Immature natural killer cell (primary cell): Measurements from ENCODE around the gene BPIFA2. TPM values are rescaled to one million over a fixed set of nuclear protein-coding genes. Genes with fewer than 3 reads are reported as not detected.
"Not testable (repeated sequence)": the region's sequence is repeated elsewhere in the genome, so short reads cannot be mapped to it uniquely, and the experiment has no call there.

Experiments
- DNase-seq, 3 donors: peaks; one replicate each; pipeline ENCODE4 v3.0.0; 2022; ENCODE audit warnings: mixed read lengths in 1 of 3
- H3K27ac Mint-ChIP-seq, 6 donors: one replicate each; pipeline ENCODE4 v1.8.0; 2020; ENCODE audit warnings: mixed read lengths in 6 of 6, mild to moderate bottlenecking in 5 of 6, inconsistent platforms in 4 of 6, moderate library complexity in 3 of 6
- H3K27me3 Mint-ChIP-seq, 3 donors: one replicate each; pipeline ENCODE4 v1.8.0; 2020 to 2021; ENCODE audit warnings: low read depth in 3 of 3, mild to moderate bottlenecking in 3 of 3, mixed read lengths in 3 of 3, moderate library complexity in 3 of 3, inconsistent platforms in 1 of 3
- H3K36me3 Mint-ChIP-seq, 3 donors: one replicate each; pipeline ENCODE4 v1.8.0; 2020; ENCODE audit warnings: mixed read lengths in 3 of 3, inconsistent platforms in 2 of 3, mild to moderate bottlenecking in 2 of 3
- H3K4me1 Mint-ChIP-seq, 2 donors: one replicate each; pipeline ENCODE4 v1.8.0; 2020; ENCODE audit warnings: inconsistent platforms in 2 of 2, mild to moderate bottlenecking in 2 of 2, mixed read lengths in 2 of 2, moderate library complexity in 1 of 2
- H3K4me3 Mint-ChIP-seq, 5 donors: one replicate each; pipeline ENCODE4 v1.8.0; 2020; ENCODE audit warnings: mild to moderate bottlenecking in 5 of 5, mixed read lengths in 5 of 5, inconsistent platforms in 3 of 5, moderate library complexity in 3 of 5
- H3K9me3 Mint-ChIP-seq, 6 donors: one replicate each; pipeline ENCODE4 v1.8.0; 2020; ENCODE audit warnings: mild to moderate bottlenecking in 6 of 6, mixed read lengths in 6 of 6, inconsistent platforms in 4 of 6, moderate library complexity in 3 of 6
- polyA plus RNA-seq, 3 donors: library from polyadenylated mRNA; unstranded; fragments of 300-500 nt; fragmentation: Illumina TruSeq; gene quantifications; one replicate each; pipeline ENCODE4 v1.2.3, GENCODE V29; 2021

The BPIFA2 gene
- polyA plus RNA-seq, 3 donors from 2014 or later, result not detected

DNA sequence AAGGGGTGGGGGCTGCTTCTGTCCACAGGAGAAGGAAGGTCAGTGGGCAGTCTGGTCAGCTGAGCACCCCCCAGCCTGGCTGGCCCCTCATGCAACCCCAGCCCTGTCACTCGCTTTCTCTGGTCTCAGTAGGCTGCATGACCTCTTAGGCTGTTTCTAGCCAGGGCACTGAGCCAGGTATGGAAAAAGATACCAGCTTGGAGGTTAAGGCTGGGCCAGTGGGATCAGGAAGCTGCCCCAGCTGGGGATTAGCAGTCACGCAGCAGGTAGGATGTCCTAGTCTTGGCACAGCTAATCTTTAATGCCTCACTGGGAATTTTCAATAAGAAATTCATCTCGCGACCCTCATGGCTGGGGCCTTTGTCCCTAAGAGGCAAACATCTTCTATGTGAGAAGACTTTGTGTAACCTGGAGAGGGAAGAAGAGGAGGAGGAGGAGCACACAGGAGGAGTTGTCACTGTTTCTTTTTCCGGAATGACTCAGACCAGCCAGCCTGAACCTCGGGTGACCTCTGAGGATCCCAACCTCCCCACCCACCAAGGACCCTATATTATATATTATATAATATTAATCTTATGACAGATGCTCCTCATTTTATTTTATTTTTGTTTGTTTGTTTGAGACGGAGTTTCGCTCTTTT, 2.4 kb upstream of the BPIFA2 start:
- Mint-ChIP-seq H3K9me3 (peaks cover 2 to 20% (median 10%) of the 10 kb centered on the region in 6 donors), H3K4me1 (no peaks in the 10 kb centered on the region), H3K27ac (no peak overlapping the region), H3K36me3 (peaks cover 0 to 8% (median 4%) of the 10 kb centered on the region in 3 donors), H3K27me3 (peaks cover 2 to 17% (median 7%) of the 10 kb centered on the region in 3 donors), H3K4me3 (no peak overlapping the region)
- DNase-seq, result no peak

DNA sequence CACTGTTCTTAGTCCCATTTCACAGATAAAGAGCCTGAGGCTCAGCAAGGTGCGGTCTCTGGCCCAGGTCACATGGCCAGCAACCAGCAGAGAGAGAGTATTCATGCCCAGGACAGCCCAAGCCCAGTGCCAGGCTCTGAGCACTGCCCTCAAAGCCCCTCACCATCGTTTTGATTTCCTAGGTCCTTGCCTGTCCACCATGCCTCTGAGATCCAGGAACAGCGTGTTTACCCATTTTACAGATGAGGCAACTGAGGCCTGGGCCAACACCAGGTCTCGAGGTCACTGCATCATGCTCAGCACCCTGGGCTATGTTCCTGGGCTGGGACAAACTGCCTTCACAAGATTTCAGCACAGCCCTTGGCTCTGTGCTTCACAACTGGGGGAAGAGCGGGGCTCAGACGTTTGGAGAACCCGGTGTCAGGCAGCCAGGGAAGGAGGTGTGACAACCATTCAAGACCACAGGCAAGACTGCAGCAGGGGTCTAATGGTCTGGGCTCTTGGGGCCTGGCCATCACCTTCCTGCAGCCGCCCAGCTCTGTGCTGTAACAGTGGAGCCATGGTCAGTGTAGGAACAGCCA, 1.3 kb upstream of the BPIFA2 start:
- no peak for DNase-seq
- H3K27ac Mint-ChIP-seq, result no peak overlapping the region
- no peak overlapping the region for H3K4me3 Mint-ChIP-seq
- H3K4me1 Mint-ChIP-seq, result no peaks in the 10 kb centered on the region
- H3K27me3 Mint-ChIP-seq, result peaks cover 2 to 17% (median 7%) of the 10 kb centered on the region in 3 donors
- peaks cover 3 to 23% (median 10%) of the 10 kb centered on the region in 6 donors for H3K9me3 Mint-ChIP-seq
- peaks cover 0 to 8% (median 4%) of the 10 kb centered on the region in 3 donors for H3K36me3 Mint-ChIP-seq

- H3K4me3 Mint-ChIP-seq, result no peak overlapping the region
- H3K27ac Mint-ChIP-seq, result no peak overlapping the region
- no peaks in the 10 kb centered on the region for H3K4me1 Mint-ChIP-seq
- peaks cover 0 to 8% (median 4%) of the 10 kb centered on the region in 3 donors for H3K36me3 Mint-ChIP-seq
- H3K9me3 Mint-ChIP-seq, result peaks cover 3 to 23% (median 10%) of the 10 kb centered on the region in 6 donors
- H3K27me3 Mint-ChIP-seq, result peaks cover 0 to 17% (median 8%) of the 10 kb centered on the region in 3 donors
- DNase-seq, result no peak
Measured at GRCh38 chr20:33169176-33169794, 1.3 kb downstream of the BPIFA2 start.

DNA sequence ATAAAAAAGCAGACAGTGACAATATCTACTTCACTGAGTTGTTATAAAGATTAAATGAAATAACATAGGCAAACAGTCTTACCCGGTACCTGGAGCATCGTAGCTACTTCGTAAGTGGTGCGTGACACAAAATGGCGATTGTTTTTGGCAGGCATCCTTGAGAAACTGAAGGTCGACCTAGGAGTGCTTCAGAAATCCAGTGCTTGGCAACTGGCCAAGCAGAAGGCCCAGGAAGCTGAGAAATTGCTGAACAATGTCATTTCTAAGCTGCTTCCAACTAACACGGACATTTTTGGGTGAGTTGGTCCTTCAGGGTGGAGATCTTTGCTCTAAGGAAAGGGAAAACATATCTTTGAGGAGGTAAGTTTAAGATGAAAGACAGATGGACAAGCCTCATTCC, 4.8 kb downstream of the BPIFA2 start:
- DNase-seq, result no peak
- no peak overlapping the region for H3K27ac Mint-ChIP-seq
- peaks cover 0 to 6% (median 6%) of the 10 kb centered on the region in 3 donors for H3K27me3 Mint-ChIP-seq
- peaks cover 3 to 23% (median 10%) of the 10 kb centered on the region in 6 donors for H3K9me3 Mint-ChIP-seq
- H3K4me1 Mint-ChIP-seq, result no peaks in the 10 kb centered on the region
- H3K36me3 Mint-ChIP-seq, result peaks cover 0 to 8% (median 4%) of the 10 kb centered on the region in 3 donors
- H3K4me3 Mint-ChIP-seq, result no peak overlapping the region

- H3K9me3 Mint-ChIP-seq, result peaks cover 0 to 7% (median 0%) of the 10 kb centered on the region in 6 donors
Measured at GRCh38 chr20:33175123-33175522, 7.2 kb downstream of the BPIFA2 start.

DNA sequence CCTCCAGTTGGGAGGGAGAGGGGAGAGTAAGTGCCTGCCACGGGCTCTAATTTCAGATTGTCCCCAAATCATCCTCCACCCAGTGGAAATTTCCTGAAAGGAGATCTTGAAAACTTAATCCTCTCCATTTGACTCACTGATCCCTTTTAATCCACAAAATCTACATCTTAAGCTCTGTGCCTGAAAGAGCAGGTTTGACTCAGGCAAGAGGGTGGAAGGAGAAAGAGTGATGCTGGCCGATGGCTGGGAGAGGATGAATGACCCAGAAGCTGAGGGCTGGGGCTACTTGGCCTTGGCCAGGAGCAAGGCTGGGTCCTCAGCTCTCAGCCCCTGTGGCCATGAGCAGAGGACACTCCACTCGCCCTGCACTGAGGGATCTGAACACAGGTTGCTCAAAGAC, 8.1 kb downstream of the BPIFA2 start:
- Mint-ChIP-seq H3K36me3 (no peaks in the 10 kb centered on the region), H3K9me3 (peaks cover 0 to 2% (median 0%) of the 10 kb centered on the region in 6 donors), H3K4me1 (no peaks in the 10 kb centered on the region), H3K4me3 (no peak overlapping the region), H3K27ac (no peak overlapping the region), H3K27me3 (peaks cover 0 to 2% (median 1%) of the 10 kb centered on the region in 3 donors)
- no peak for DNase-seq

More at GRCh38 chr20:33175123-33175522, 7.2 kb downstream of the BPIFA2 start:
- DNase-seq, result no peak
- Mint-ChIP-seq H3K4me3 (no peak overlapping the region), H3K27me3 (peaks cover 0 to 2% (median under 1%) of the 10 kb centered on the region in 3 donors), H3K27ac (no peak overlapping the region), H3K36me3 (no peaks in the 10 kb centered on the region), H3K4me1 (no peaks in the 10 kb centered on the region)

GRCh38 chr20:33177866-33178265, 9.9 kb downstream of the BPIFA2 start:
- no peaks in the 10 kb centered on the region for H3K9me3 Mint-ChIP-seq

GRCh38 chr20:33178726-33179125, 10.8 kb downstream of the BPIFA2 start:
- H3K9me3 Mint-ChIP-seq, result peaks cover 0 to 3% (median 0%) of the 10 kb centered on the region in 6 donors
- no peak overlapping the region for H3K4me3 Mint-ChIP-seq
- no peaks in the 10 kb centered on the region for H3K4me1 Mint-ChIP-seq
- H3K27ac Mint-ChIP-seq, result no peak overlapping the region
- H3K27me3 Mint-ChIP-seq, result peaks cover 0 to 2% (median 0%) of the 10 kb centered on the region in 3 donors
- no peaks in the 10 kb centered on the region for H3K36me3 Mint-ChIP-seq
- DNase-seq, result no peak

More at GRCh38 chr20:33177866-33178265, 9.9 kb downstream of the BPIFA2 start:
- no peak for DNase-seq
- H3K4me3 Mint-ChIP-seq, result no peak overlapping the region
- no peaks in the 10 kb centered on the region for H3K36me3 Mint-ChIP-seq
- no peak overlapping the region for H3K27ac Mint-ChIP-seq
- H3K4me1 Mint-ChIP-seq, result no peaks in the 10 kb centered on the region
- H3K27me3 Mint-ChIP-seq, result peaks cover 0 to 2% (median under 1%) of the 10 kb centered on the region in 3 donors

- no peaks in the 10 kb centered on the region for H3K4me1 Mint-ChIP-seq
- no peak for DNase-seq
- peaks cover 0 to 5% (median 4%) of the 10 kb centered on the region in 3 donors for H3K27me3 Mint-ChIP-seq
- peaks cover 0 to 3% (median 0%) of the 10 kb centered on the region in 6 donors for H3K9me3 Mint-ChIP-seq
- no peak overlapping the region for H3K4me3 Mint-ChIP-seq
- no peak overlapping the region for H3K27ac Mint-ChIP-seq
- no peaks in the 10 kb centered on the region for H3K36me3 Mint-ChIP-seq
Measured at GRCh38 chr20:33180169-33180568, 12.2 kb downstream of the BPIFA2 start.

DNA sequence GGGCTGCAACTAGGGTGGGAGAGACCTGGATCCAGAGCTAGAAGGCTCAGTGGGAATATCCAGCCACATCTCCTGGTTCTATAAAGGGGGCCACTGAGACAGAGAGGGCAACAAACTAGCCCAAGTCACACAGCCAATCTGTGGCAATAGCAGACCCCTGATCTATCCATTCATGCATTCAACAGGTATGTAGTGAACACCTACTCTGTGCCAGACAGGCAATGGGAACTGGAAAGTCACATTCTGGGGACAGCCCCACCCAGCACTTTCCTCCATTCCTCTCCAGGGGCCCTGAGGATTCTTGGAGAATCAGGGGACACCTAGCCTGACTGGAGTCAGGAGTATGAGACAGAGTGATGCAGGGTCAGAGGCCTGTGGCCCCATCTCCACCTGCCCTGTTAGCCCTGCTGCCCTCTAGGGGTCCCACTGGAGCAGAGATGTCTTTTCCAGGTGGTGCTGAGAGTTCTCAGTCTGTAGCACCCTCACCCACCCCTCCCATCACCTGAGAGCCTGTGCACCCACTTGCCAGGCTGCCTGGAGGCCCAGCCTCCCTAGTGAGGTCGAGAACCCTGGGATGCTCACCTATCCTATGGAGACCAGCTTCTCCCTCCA, 13.6 kb downstream of the BPIFA2 start:
- H3K36me3 Mint-ChIP-seq, result no peaks in the 10 kb centered on the region
- no peak overlapping the region for H3K27ac Mint-ChIP-seq
- peaks cover 0 to 5% (median 4%) of the 10 kb centered on the region in 3 donors for H3K27me3 Mint-ChIP-seq
- no peak overlapping the region for H3K4me3 Mint-ChIP-seq
- no peaks in the 10 kb centered on the region for H3K4me1 Mint-ChIP-seq
- DNase-seq, result no peak
- peaks cover 0 to 3% (median 0%) of the 10 kb centered on the region in 6 donors for H3K9me3 Mint-ChIP-seq

DNA sequence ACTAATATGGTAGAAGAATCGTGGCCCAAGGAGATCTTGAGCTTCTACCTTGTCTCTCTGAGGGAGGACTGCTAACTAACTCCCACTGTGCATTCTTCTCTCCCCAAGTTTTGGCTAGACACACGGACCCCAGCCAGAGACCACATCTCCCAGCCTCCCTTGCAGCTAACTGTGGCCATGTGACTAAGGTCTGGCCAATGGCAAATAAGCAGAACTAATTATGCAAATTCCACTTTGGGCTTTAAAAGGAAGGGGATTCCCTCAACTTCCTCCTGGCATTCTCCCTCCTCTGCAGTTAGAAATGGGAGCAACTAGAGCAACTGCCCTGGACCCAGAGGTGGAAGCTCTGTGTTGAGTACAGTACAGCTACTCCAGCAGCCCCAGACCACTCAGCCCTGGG, 15.4 kb downstream of the BPIFA2 start:
- Mint-ChIP-seq H3K27ac (no peak overlapping the region), H3K36me3 (no peaks in the 10 kb centered on the region), H3K4me3 (no peak overlapping the region), H3K4me1 (no peaks in the 10 kb centered on the region), H3K27me3 (peaks cover 0 to 7% (median 4%) of the 10 kb centered on the region in 3 donors), H3K9me3 (peaks cover 0 to 3% (median 0%) of the 10 kb centered on the region in 6 donors)
- no peak for DNase-seq

- not testable (repeated sequence) for H3K27ac Mint-ChIP-seq, H3K36me3 Mint-ChIP-seq, H3K4me3 Mint-ChIP-seq, H3K4me1 Mint-ChIP-seq, H3K27me3 Mint-ChIP-seq, DNase-seq, H3K9me3 Mint-ChIP-seq
Measured at GRCh38 chr20:33185031-33185590, 17.2 kb downstream of the BPIFA2 start.

- DNase-seq, result no peak
- Mint-ChIP-seq H3K4me1 (no peaks in the 10 kb centered on the region), H3K36me3 (no peaks in the 10 kb centered on the region), H3K27ac (no peak overlapping the region), H3K4me3 (no peak overlapping the region), H3K9me3 (peaks cover 0 to 3% (median 0%) of the 10 kb centered on the region in 6 donors), H3K27me3 (peaks cover 2 to 10% (median 3%) of the 10 kb centered on the region in 3 donors)
Measured at GRCh38 chr20:33187491-33187890, 19.5 kb downstream of the BPIFA2 start.
